OCI-LY7 (cell line): ENCODE measurements around the gene BFSP2.

Experiments
- CTCF ChIP-seq: fragments of 200-600 bp; sonication (generic); conservative IDR thresholded peaks from 2 replicates; pipeline ENCODE4 v1.5.1; 2014; ENCODE audit warnings: mild to moderate bottlenecking, antibody characterized with exemption, low read length, moderate library complexity, mixed read lengths
- EZH2phosphoT487 ChIP-seq: fragments of 200-600 bp; sonication (generic); IDR thresholded peaks from 2 replicates; pipeline ENCODE4 v1.6.1; 2018; ENCODE audit warnings: low read depth, borderline replicate concordance, mild to moderate bottlenecking, mixed run types, antibody characterized with exemption, low read length, moderate library complexity, mixed read lengths

DNA sequence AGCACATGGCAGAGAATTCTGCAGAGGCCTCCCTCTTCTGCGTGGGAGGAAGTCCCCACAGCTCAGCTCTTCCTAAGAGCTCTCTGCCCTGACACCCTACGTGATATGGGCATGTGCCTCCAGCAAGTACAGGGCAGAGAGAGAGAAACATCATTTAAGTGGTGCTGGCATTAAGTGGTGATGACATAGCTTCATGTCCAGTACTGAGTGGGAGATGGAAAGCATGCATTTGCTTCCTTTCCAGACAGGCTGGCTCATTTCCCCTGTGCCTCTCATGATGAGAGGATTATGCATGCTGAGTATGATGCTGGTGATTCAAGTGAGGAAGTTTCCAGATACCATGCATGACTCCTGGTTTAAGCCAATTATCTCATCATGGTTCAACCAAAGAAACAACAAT, 26.9 kb downstream of the BFSP2 start:
- no peak for TF ChIP-seq CTCF
- TF ChIP-seq EZH2phosphoT487, result no peak
